Liver (tissue), 9 donors: ENCODE measurements around the gene SGPP1. TPM values are rescaled to one million over a fixed set of nuclear protein-coding genes. Genes with fewer than 3 reads are reported as not detected.

ENCODE experiments used
- DNase-seq: peaks from one replicate; pipeline ENCODE4 v3.0.0-alpha.2; 2017; ENCODE audit warnings: low spot score
- H3K27ac ChIP-seq, 2 donors: one replicate each; pipeline ENCODE4 v1.7.0; 2013; ENCODE audit warnings: inconsistent platforms in 2 of 2, low read length in 2 of 2, control low read depth in 1 of 2, low read depth in 1 of 2, mild to moderate bottlenecking in 1 of 2
- H3K27me3 ChIP-seq, 4 donors: one replicate each; pipeline versions ENCODE4 v1.6.1 to v1.7.0; 2013; ENCODE audit warnings: low read length in 3 of 4, inconsistent platforms in 1 of 4, mild to moderate bottlenecking in 1 of 4, moderate library complexity in 1 of 4; ENCODE audit not compliant: control insufficient read depth in 4 of 4, insufficient read depth in 4 of 4
- H3K36me3 ChIP-seq, 4 donors: one replicate each; pipeline versions ENCODE4 v1.6.1 to v1.7.0; 2013; ENCODE audit warnings: low read length in 3 of 4, mild to moderate bottlenecking in 3 of 4, low read depth in 1 of 4, moderate library complexity in 1 of 4; ENCODE audit not compliant: control insufficient read depth in 4 of 4, insufficient read depth in 3 of 4
- H3K4me1 ChIP-seq, 4 donors: one replicate each; pipeline versions ENCODE4 v1.6.1 to v1.7.0; 2013; ENCODE audit warnings: low read length in 3 of 4, mild to moderate bottlenecking in 3 of 4, moderate library complexity in 1 of 4; ENCODE audit not compliant: control insufficient read depth in 4 of 4, insufficient read depth in 4 of 4
- H3K4me3 ChIP-seq, 3 donors: one replicate each; pipeline versions ENCODE4 v1.6.1 to v1.7.0; 2013; ENCODE audit warnings: low read length in 3 of 3, control low read depth in 1 of 3, low read depth in 1 of 3, mild to moderate bottlenecking in 1 of 3
- H3K9ac ChIP-seq, 2 donors: one replicate each; pipeline ENCODE4 v1.7.0; 2013; ENCODE audit warnings: low read length in 2 of 2, mild to moderate bottlenecking in 2 of 2, moderate library complexity in 2 of 2, control low read depth in 1 of 2, low read depth in 1 of 2
- H3K9me3 ChIP-seq, 4 donors: one replicate each; pipeline versions ENCODE4 v1.6.1 to v1.7.0; 2013; ENCODE audit warnings: low read length in 3 of 4; ENCODE audit not compliant: control insufficient read depth in 4 of 4
- EGR1 ChIP-seq, 2 donors: IDR thresholded peaks; 2 replicates each; pipeline ENCODE4 v1.6.1; 2016 to 2018; ENCODE audit warnings: antibody characterized with exemption in 2 of 2, low read depth in 2 of 2
- HNF4A ChIP-seq, 2 donors: conservative IDR thresholded peaks; 2 replicates each; pipeline ENCODE4 v1.6.1; 2016; ENCODE audit warnings: antibody characterized with exemption in 2 of 2, mild to moderate bottlenecking in 2 of 2
- HNF4G ChIP-seq: IDR thresholded peaks from 2 replicates; pipeline ENCODE4 v1.6.1; 2016; ENCODE audit warnings: antibody characterized with exemption
- NR2F2 ChIP-seq: IDR thresholded peaks from 2 replicates; pipeline ENCODE4 v1.6.1; 2016; ENCODE audit warnings: antibody characterized with exemption
- RAD21 ChIP-seq, 2 donors: IDR thresholded peaks; 2 replicates each; pipeline ENCODE4 v1.6.1; 2016; ENCODE audit warnings: antibody characterized with exemption in 2 of 2, mild to moderate bottlenecking in 2 of 2
- RXRA ChIP-seq, 2 donors: IDR thresholded peaks; 2 replicates each; pipeline ENCODE4 v1.6.1; 2017 to 2018; ENCODE audit warnings: antibody characterized with exemption in 2 of 2, mild to moderate bottlenecking in 1 of 2
- SP1 ChIP-seq: IDR thresholded peaks from 2 replicates; pipeline ENCODE4 v1.6.1; 2018; ENCODE audit warnings: antibody characterized with exemption, mild to moderate bottlenecking
- YY1 ChIP-seq: IDR thresholded peaks from 2 replicates; pipeline ENCODE4 v1.6.1; 2016; ENCODE audit warnings: antibody characterized with exemption, mild to moderate bottlenecking
- WGBS: extraction: QIAGEN DNeasy Blood & Tissue Kit; methylation state at CpG from one replicate; pipeline ENCODE4 v1.1.7; 2013; 5-methylcytosine and 5-hydroxymethylcytosine counted together
- polyA plus RNA-seq, 2 donors: library from polyadenylated mRNA; stranded (reverse) in 1 of 2; unstranded in 1 of 2; fragments of 200-250 nt in 1 of 2; fragments of >200 nt in 1 of 2; fragmentation: Nextera tagmentation in 1 of 2; extraction: Ambion mirVana in 1 of 2; gene quantifications; one replicate each; pipeline versions ENCODE4 v1.2.1 to v1.2.3, GENCODE V29; 2013 to 2015
- total RNA-seq, 2 donors: library from RNA; depleted of rRNA; stranded (reverse); fragments of >200 nt; gene quantifications; one replicate each; pipeline ENCODE4 v1.2.3, GENCODE V29; 2014
- TF ChIP-seq, protein P1 (sequence below): IDR thresholded peaks from 2 replicates; pipeline ENCODE4 v1.6.1; 2016; ENCODE audit warnings: antibody characterized with exemption
- TF ChIP-seq, protein P2 (sequence below): IDR thresholded peaks from 2 replicates; pipeline ENCODE4 v1.6.1; 2016; ENCODE audit warnings: antibody characterized with exemption
- TF ChIP-seq, protein P3 (sequence below): IDR thresholded peaks from 2 replicates; pipeline ENCODE4 v1.6.1; 2016; ENCODE audit warnings: antibody characterized with exemption, mild to moderate bottlenecking
- TF ChIP-seq, protein P4 (sequence below): fragments of 150-350 bp; IDR thresholded peaks from 2 replicates; pipeline ENCODE4 v1.5.1; 2017; ENCODE audit warnings: improper control_type of control experiment, low read depth, low read length; ENCODE audit not compliant: missing input control
- donor health status: healthy.
- donor health status: healthy.
- donor health status: healthy.
- donor health status: healthy.
- donor health status: healthy.

SGPP1 gene
- total and polyA plus RNA-seq, 4 donors = 12.3 to 32.3 (median 15.6) TPM

DNA sequence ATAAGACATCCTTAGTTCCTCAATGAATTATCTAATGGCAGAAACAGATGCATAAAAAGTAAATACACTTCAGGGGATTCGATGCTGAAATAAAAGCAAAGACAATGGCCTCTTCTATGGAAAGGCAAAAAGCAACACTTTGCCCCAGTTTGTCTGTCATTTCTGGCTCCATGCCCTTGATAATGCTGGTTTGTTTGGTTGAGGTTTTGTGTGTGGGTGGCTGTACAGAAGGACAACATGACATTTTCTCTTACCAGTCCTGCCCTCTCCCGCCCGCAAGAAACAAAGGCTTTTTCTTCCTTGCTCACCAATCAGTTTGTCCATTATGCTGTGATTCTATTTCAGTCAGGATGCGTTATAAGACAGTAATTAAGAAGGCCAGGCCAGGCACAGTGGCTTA is 68.1 kb downstream of the SGPP1 start:
- WGBS = 49% methylated on average over 4 of the region's 4 CpGs
- TF ChIP-seq SP1 (peak; percentile 32), RXRA (IDR thresholded peaks at IDR 0.05) (peak in 1 of 2 donors; percentile 40), RAD21 (IDR thresholded peaks at IDR 0.05) (no peak), YY1 (peak; percentile 74), EGR1 (IDR thresholded peaks at IDR 0.05; ENCODE audit: low read depth in 2 of 2) (peak; percentile 73 to 93), HNF4G (no peak), HNF4A (conservative IDR thresholded peaks at IDR 0.05) (peak in 1 of 2 donors; percentile 29)
- DNase-seq = no peak
- Histone ChIP-seq H3K4me3 (no peak overlapping the region), H3K4me1 (peaks cover 0 to 7% (median under 1%) of the 10 kb centered on the region in 4 donors), H3K36me3 (no peaks in the 10 kb centered on the region), H3K27me3 (no peaks in the 10 kb centered on the region), H3K9me3 (no peaks in the 10 kb centered on the region), H3K27ac (peak overlapping the region in 1 of 2 donors; percentile 20), H3K9ac (no peak overlapping the region)

DNA sequence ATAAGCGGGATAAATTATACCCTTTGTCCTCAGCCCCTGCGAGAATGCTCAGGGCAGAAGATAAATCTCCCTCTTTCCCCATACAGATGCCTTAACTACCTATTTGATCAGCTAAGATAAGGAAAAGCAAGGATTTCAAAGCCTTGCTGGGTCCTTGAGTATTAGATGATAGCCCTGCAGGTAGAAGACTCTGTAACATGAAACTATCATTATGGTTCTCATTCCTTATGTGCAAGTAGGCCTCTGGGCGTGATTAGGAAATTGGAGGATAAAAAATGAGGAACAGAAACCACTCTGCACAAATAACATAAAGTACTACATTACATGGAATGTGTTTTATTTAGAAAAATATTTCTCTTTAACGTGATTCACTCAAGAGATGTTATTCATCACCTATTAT is 71.7 kb downstream of the SGPP1 start:
- H3K4me1 ChIP-seq = peaks cover 0 to 7% (median under 1%) of the 10 kb centered on the region in 4 donors
- H3K4me3 ChIP-seq = no peak overlapping the region
- no peaks in the 10 kb centered on the region for H3K36me3 ChIP-seq
- WGBS = 92% methylated on average over 4 of the region's 4 CpGs
- no peaks in the 10 kb centered on the region for H3K9me3 ChIP-seq
- no peaks in the 10 kb centered on the region for H3K27me3 ChIP-seq
- no peak for DNase-seq
- no peak overlapping the region for H3K27ac ChIP-seq
- TF ChIP-seq, protein P1, sequence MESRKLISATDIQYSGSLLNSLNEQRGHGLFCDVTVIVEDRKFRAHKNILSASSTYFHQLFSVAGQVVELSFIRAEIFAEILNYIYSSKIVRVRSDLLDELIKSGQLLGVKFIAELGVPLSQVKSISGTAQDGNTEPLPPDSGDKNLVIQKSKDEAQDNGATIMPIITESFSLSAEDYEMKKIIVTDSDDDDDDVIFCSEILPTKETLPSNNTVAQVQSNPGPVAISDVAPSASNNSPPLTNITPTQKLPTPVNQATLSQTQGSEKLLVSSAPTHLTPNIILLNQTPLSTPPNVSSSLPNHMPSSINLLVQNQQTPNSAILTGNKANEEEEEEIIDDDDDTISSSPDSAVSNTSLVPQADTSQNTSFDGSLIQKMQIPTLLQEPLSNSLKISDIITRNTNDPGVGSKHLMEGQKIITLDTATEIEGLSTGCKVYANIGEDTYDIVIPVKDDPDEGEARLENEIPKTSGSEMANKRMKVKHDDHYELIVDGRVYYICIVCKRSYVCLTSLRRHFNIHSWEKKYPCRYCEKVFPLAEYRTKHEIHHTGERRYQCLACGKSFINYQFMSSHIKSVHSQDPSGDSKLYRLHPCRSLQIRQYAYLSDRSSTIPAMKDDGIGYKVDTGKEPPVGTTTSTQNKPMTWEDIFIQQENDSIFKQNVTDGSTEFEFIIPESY = no peak
- no peak for TF ChIP-seq HNF4A (conservative IDR thresholded peaks at IDR 0.05)
- TF ChIP-seq, protein P2, sequence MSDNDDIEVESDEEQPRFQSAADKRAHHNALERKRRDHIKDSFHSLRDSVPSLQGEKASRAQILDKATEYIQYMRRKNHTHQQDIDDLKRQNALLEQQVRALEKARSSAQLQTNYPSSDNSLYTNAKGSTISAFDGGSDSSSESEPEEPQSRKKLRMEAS = no peak
- no peak overlapping the region for H3K9ac ChIP-seq

DNA sequence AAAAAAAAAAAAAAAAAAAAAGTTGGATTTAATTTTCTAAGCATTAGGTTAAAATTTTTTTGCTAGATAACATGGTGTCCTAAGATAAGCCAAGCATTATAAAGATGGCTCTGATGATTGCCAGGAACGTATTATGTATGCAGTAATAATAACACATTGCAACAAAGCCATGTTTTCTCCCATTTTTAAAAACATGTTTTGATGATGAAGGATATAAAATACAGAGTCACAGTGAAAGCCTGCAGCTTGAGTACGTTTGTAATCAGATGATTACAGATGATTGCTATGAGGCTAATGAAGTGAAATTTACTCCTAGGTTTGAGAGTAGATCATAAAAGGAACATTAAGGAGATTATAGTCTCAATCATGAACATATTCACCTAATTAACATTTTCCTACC is 72.9 kb downstream of the SGPP1 start:
- TF ChIP-seq, protein P3, sequence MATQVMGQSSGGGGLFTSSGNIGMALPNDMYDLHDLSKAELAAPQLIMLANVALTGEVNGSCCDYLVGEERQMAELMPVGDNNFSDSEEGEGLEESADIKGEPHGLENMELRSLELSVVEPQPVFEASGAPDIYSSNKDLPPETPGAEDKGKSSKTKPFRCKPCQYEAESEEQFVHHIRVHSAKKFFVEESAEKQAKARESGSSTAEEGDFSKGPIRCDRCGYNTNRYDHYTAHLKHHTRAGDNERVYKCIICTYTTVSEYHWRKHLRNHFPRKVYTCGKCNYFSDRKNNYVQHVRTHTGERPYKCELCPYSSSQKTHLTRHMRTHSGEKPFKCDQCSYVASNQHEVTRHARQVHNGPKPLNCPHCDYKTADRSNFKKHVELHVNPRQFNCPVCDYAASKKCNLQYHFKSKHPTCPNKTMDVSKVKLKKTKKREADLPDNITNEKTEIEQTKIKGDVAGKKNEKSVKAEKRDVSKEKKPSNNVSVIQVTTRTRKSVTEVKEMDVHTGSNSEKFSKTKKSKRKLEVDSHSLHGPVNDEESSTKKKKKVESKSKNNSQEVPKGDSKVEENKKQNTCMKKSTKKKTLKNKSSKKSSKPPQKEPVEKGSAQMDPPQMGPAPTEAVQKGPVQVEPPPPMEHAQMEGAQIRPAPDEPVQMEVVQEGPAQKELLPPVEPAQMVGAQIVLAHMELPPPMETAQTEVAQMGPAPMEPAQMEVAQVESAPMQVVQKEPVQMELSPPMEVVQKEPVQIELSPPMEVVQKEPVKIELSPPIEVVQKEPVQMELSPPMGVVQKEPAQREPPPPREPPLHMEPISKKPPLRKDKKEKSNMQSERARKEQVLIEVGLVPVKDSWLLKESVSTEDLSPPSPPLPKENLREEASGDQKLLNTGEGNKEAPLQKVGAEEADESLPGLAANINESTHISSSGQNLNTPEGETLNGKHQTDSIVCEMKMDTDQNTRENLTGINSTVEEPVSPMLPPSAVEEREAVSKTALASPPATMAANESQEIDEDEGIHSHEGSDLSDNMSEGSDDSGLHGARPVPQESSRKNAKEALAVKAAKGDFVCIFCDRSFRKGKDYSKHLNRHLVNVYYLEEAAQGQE = no peak
- TF ChIP-seq HNF4A (conservative IDR thresholded peaks at IDR 0.05) (no peak), SP1 (no peak), NR2F2 (no peak), RXRA (IDR thresholded peaks at IDR 0.05) (no peak)
- TF ChIP-seq, protein P2 = no peak
- TF ChIP-seq, protein P4, sequence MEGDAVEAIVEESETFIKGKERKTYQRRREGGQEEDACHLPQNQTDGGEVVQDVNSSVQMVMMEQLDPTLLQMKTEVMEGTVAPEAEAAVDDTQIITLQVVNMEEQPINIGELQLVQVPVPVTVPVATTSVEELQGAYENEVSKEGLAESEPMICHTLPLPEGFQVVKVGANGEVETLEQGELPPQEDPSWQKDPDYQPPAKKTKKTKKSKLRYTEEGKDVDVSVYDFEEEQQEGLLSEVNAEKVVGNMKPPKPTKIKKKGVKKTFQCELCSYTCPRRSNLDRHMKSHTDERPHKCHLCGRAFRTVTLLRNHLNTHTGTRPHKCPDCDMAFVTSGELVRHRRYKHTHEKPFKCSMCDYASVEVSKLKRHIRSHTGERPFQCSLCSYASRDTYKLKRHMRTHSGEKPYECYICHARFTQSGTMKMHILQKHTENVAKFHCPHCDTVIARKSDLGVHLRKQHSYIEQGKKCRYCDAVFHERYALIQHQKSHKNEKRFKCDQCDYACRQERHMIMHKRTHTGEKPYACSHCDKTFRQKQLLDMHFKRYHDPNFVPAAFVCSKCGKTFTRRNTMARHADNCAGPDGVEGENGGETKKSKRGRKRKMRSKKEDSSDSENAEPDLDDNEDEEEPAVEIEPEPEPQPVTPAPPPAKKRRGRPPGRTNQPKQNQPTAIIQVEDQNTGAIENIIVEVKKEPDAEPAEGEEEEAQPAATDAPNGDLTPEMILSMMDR = no peak
- TF ChIP-seq, protein P1 = no peak
- no peaks in the 10 kb centered on the region for H3K36me3 ChIP-seq
- 92% methylated on average over 2 of the region's 2 CpGs for WGBS

More for the DNA sequence above, 72.9 kb downstream of the SGPP1 start:
- Histone ChIP-seq H3K4me3 (no peak overlapping the region), H3K27ac (no peak overlapping the region), H3K9me3 (no peaks in the 10 kb centered on the region), H3K9ac (no peak overlapping the region), H3K4me1 (peaks cover 0 to 6% (median 0%) of the 10 kb centered on the region in 4 donors), H3K27me3 (no peaks in the 10 kb centered on the region)
- DNase-seq = no peak
